GM12873 (cell line): Measurements from ENCODE around the gene AQP9.

Source experiments
- TF ChIP-seq, protein P1 (sequence below): IDR thresholded peaks from 2 replicates; pipeline ENCODE4 v1.5.1; 2012; ENCODE audit warnings: low read depth, mild to moderate bottlenecking, moderate library complexity, low read length, control low read depth; ENCODE audit not compliant: insufficient read depth; ENCODE audit errors: missing control alignments

Gene AQP9

DNA sequence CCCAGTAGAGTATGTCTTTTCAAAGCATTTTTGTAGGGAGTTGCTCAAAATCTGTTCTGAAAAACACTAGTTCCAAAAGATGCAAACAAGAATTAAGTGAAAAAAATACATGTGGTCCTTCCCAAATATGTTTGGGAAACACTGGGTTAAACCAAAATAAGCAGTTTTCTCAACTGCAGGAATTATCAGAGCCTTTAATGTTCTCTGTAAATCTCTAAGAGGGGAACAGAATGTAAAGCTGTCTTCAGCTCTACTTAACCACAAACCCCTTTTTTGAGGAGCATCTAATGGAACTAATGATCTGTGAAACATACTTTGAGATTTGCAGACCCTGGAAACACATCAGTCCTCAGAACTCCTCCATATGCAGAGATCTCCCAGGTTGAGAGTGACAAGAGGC is 9.9 kb downstream of the AQP9 start:
- TF ChIP-seq, protein P1, sequence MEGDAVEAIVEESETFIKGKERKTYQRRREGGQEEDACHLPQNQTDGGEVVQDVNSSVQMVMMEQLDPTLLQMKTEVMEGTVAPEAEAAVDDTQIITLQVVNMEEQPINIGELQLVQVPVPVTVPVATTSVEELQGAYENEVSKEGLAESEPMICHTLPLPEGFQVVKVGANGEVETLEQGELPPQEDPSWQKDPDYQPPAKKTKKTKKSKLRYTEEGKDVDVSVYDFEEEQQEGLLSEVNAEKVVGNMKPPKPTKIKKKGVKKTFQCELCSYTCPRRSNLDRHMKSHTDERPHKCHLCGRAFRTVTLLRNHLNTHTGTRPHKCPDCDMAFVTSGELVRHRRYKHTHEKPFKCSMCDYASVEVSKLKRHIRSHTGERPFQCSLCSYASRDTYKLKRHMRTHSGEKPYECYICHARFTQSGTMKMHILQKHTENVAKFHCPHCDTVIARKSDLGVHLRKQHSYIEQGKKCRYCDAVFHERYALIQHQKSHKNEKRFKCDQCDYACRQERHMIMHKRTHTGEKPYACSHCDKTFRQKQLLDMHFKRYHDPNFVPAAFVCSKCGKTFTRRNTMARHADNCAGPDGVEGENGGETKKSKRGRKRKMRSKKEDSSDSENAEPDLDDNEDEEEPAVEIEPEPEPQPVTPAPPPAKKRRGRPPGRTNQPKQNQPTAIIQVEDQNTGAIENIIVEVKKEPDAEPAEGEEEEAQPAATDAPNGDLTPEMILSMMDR = no peak

DNA sequence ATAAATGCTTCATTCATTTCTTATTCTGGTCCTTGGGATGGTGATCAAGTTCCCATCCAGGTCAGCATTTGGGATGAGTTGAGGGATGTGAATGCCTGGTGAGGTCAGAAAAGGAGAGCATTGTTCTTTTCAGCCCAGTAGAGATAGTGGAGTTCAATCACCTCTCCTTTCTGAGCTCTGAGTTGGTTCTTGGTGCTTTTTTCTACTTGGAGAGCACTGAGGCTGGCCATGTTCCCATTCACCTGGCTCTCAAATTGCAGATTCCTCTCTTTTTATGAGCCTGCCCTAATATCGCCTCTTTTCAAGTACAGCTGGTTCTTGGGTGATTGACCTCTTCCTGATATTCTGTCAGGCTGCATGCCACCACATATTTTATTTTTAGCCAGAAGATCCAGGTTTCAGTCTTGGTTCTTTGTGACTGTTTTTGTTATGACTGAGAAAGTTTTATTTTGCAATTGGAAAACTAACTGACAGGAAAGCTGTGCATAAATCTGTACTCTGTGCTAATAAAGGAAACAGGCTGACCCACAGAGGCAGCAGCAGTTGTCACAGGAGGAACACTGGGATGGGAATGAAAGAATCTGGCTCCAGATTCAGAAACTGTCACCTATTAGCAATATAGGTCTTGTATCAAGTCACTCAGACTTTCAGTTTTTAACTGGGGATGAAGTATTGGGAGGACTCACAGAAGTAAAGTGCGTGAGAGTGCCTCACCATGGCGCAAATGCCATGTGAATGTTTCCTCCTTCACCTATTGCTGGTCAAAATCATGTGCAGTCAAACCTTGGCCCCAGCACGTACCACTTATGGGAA is 10.7 kb downstream of the AQP9 start:
- TF ChIP-seq, protein P1 = no peak

DNA sequence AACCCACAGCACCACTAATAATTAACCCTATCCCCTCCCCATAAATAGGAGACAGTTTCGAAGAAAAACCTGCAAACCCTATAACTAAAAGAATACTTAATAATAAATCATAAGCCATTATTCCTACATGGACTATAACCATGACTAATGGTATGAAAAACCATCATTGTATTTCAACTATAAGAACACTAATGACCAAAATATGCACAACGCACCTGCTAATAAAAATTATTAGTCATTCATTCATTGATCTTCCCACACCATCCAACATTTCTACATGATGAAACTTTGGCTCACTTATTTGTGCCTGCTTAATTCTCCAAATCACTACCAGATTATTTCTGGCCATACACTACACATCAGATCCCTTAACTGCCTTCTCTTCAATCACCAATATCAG is 16.6 kb downstream of the AQP9 start:
- TF ChIP-seq, protein P1 = no peak

DNA sequence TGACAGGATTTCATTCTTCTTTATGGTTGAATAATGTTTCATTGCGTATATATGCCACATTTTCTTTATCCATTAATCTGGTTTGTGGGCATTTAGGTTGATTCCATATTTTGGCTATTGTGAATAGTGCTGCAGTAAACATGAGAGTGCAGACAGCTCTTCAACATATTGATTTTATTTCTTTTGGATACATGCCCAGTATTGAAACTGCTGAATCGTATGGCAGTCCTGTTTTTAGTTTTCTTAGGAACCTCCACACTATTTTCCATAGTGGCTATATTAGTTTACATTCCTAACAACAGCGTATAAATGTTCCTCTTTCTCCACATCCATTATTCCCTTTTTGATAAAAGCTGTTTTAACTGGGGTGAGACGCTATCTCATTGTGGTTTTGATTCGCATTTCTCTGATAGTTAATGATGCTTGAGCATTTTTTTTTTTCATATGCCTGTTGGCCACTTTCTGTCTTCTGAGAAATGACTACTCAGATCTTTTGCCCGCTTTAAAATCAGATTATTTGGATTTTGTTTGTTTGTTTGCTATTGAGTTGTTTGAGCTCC is 21.7 kb downstream of the AQP9 start:
- TF ChIP-seq, protein P1 = no peak

DNA sequence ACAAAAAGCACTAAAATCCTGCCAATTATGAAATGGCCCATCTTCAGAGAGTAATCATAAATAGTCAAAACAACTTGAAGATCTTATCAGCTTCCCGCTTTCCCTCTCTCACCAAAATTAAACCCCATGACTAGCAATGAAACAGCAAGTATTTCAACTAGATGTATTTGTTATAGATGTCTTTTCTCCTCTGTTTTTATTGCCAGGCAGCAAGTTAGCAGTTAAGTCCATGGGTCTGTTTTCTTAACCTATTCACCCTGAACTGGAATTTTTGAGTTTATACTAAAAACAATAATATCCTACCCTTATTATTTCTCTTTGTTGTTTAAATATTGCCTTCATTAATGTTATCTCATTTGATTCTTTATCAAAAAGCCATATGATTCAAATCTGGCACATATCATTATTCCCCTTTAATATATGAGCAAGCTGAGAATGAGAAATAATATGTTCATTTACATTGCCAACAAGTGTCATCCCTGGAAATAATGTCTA is 23.3 kb downstream of the AQP9 start:
- TF ChIP-seq, protein P1 = no peak

DNA sequence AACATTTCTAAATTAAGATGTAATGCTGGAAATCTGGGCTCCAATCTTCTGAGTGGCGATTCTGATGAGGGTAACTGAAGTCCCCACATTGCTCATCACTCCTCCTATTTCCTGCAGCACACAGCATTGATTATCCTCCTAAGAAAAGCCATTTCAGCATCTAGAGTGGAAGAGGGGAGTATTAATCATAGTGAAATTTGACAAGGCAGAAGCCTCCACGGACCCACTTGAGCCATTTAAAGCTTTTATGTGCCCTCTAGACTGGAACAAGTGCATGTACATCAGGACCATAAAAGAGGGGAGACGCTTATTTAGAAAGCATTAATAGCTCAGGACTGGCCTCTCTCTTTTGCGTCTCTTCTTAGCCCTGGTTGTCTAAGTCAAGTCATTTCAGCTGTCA is 25.8 kb downstream of the AQP9 start:
- TF ChIP-seq, protein P1 = no peak

DNA sequence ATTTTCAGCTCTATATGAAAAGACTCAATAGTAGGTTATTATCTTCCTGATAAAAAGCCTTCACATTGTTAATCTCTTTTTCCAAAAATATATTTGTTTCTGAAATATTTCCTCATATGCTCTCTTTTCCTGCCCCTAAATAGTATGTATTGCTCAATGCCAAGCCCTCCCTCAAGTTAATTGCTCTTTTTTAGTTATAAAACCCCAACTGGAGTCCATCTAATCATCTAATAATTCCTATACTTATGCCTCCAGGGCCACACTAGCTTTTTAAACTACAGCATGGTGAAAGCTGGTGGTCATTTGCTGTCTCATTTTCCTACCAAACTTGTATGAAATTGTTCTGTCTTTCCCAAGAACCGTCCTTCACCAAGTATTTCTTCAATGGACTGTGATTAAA is 26.7 kb downstream of the AQP9 start:
- TF ChIP-seq, protein P1 = no peak
